OCI-LY3 (cell line): ENCODE data around the gene MON1B.

Experiments
- CTCF ChIP-seq: fragments of 200-600, 300-600 bp; sonication (generic); IDR thresholded peaks from 2 replicates; pipeline ENCODE4 v1.5.1; 2014; ENCODE audit warnings: antibody characterized with exemption, low read length, low read depth
- EZH2phosphoT487 ChIP-seq: fragments of 200-600 bp; shearing (Covaris generic); IDR thresholded peaks from 2 replicates; pipeline ENCODE4 v1.6.1; 2018; ENCODE audit warnings: antibody characterized with exemption, mixed run types, low read depth

GRCh38 chr16:77206533-77206932 lies 15.5 kb downstream of the MON1B start:
- TF ChIP-seq CTCF, result no peak
- no peak for TF ChIP-seq EZH2phosphoT487
